HG02678 (cell line): ENCODE data around the gene HLA-DOB.

Source experiments
- ATAC-seq: cut with Tn5 transposase; IDR thresholded peaks from one replicate; pipeline ENCODE4 v1.9.1; 2021; ENCODE audit warnings: mild to moderate bottlenecking, moderate library complexity; ENCODE audit not compliant: unreplicated experiment

Gene HLA-DOB

GRCh38 chr6:32816746-32817204, at the start of gene HLA-DOB:
Gene HLA-DOB, minus strand, starts transcription at chr6:32817002. Its CDS starts 51 bp downstream, at chr6:32816951.
- peak; percentile 44 for ATAC-seq

GRCh38 chr6:32865724-32866443, 49.1 kb upstream of the HLA-DOB start:
- ATAC-seq: no peak

- no peak for ATAC-seq
Observed at GRCh38 chr6:32862725-32863124, 45.9 kb upstream of the HLA-DOB start.

GRCh38 chr6:32860674-32861073, 43.9 kb upstream of the HLA-DOB start:
- no peak for ATAC-seq

- no peak for ATAC-seq
Observed at GRCh38 chr6:32858194-32858593, 41.4 kb upstream of the HLA-DOB start.

DNA sequence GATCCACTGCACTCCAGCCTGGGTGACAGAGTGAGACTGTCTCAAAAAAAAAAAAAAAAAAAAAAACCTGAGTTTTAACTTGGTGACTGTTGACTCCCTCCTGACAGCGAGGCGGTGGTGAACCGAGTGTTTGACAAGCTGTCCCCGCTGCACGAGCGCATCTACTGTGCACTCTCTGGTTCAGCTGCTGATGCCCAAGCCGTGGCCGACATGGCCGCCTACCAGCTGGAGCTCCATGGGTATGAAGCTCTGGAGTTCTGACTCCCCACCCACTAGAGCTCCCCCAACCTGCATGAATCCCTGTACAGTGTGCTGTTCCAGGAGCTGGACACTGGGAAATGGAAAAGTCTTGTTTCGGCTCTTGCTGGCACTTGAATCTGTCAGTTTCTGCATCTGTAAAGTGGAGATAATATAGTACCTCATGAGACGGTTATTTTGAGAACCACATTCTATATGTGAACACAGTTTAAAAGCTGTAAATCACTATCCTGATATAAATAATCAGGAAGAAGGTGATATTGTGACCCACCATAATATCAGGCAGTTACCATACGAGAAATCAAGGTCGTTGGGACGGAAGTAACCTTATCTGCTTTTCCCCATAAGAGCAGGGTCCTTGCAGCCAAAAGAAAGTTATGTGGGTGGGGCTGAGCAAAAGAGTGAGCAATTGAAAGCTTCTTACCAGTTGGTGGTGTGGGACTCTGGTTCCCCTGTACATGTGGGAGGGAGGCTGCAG, 40.5 kb upstream of the HLA-DOB start:
- no peak for ATAC-seq

DNA sequence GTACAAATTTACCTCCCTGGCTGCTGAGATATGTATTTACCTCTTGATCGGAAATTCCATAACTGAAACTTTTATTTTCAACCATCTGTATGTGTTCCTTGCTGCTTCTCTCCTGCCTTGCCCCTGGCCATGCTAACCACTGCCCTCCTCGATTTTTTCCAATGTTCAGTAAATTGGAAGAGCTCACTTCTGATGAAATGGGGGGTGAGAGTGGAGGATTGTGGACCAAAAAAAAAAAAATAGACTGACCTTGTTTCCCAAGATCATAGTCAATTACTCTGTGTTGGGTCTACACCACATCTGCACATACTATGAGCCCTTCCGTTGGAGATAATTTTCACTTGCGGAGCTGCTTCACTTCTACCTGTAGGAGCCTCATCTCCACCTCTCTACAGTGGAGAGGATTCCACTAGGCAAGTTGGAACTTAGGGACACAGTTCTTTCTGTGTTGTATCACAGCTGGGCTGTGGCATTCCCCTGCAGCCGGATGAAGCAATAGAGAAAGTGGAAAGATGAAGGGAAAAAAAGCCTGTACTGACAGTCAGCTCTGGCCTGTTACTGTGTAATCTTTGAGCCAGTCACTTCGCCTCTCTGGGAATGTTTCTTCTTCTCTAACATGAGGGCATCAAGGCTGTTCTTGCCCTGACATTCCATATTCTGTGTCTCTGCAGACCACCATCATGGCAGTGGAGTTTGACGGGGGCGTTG, 38.8 kb upstream of the HLA-DOB start:
- ATAC-seq: no peak

- ATAC-seq: peak; percentile 11
Observed at GRCh38 chr6:32854376-32855178, 37.8 kb upstream of the HLA-DOB start.

- ATAC-seq: peak; percentile 76
Observed at GRCh38 chr6:32853541-32854375, 37.0 kb upstream of the HLA-DOB start, which contains the start of the genes PSMB9 and TAP1. Gene PSMB9, plus strand, starts transcription at chr6:32854192. Its CDS starts 38 bp downstream, at chr6:32854230. Gene TAP1, minus strand, starts transcription at chr6:32853704. Its CDS starts 68 bp downstream, at chr6:32853636.

DNA sequence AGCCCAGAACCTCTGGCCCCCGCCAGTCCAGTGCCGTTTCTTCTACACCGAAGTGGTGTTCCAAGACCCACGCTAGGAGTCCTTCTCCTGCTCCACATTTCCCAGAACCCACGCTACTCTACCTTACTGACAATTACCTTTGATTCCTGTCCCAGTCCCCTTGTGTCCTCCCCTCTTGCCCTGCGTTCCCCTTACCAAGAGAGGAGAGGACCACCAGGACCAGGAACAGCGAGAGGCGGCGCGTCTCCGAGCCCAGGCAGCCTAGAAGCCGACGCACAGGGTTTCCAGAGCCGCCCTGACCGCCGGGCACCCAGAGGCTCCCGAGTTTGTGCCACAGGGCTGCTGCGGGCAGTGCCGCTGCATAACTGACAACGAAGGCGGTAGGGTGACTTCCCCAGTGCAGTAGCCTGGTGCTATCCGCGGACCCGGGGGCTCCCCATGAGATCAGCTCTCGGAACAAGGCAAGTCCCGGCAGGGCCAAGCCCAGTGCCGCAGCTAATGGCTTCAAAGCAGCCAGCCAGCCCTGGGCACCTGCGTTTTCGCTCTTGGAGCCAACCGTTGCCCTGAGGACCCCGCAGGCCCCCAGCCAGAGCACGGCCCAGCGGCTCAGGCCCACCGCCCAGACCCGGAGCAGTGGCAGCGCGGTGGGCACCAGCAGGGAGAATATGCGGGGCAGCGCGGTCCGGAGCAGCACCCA, 36.2 kb upstream of the HLA-DOB start:
- ATAC-seq: peak; percentile 19

- no peak for ATAC-seq
Observed at GRCh38 chr6:32852018-32852843, 35.4 kb upstream of the HLA-DOB start.

GRCh38 chr6:32851025-32851424, 34.2 kb upstream of the HLA-DOB start:
- ATAC-seq: no peak

DNA sequence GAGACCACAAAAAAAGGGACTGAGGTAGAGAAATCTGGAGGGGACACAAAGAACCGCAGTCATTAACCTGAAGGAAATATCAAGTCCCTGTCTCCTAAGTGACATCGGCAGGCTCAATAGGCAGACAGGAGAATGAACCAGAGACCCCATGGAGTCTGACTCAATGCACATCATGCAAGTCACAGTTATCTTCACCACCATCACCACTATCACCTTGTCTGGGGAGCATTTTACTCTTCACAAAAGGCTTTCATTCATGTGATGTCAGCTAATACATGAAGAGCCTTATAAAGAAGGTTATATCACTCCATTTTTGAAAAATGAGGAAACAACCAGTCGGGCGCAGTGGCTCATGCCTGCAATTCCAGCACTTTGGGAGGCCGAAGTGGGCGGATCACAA, 32.3 kb upstream of the HLA-DOB start:
- no peak for ATAC-seq

DNA sequence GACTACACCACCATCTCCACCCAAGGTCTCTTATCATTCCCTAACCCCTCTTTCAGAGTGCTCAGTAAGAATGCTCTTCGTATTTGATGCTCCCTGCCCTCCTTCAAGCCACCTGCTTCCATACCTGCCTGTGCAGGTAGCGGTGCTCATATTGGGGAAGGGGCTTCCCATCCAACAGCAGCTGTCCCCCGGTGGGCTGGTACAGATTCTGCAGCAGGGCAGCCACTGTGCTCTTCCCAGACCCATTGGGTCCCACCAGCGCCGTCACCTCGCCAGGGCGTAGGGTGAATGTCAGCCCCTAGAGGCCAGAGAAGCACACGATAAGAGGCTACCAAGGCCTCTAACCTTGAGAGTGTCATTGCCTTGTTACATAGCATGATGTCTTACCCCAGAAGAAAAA, 31.0 kb upstream of the HLA-DOB start:
- no peak for ATAC-seq

DNA sequence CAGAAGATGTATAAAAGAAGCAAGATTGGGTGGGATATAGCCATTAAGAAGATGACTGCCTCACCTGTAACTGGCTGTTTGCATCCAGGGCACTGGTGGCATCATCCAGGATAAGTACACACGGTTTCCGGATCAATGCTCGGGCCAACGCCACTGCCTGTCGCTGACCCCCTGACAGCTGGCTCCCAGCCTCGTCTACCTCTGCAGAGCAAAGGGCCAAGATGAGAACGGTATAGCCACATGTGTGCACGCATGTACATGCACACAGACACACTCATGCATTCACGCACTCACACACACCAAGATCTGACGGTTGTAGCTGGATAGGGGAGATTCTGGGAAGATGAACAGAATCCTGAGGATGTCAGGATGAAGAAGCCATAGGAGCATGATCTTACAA, 30.2 kb upstream of the HLA-DOB start:
- ATAC-seq: no peak

DNA sequence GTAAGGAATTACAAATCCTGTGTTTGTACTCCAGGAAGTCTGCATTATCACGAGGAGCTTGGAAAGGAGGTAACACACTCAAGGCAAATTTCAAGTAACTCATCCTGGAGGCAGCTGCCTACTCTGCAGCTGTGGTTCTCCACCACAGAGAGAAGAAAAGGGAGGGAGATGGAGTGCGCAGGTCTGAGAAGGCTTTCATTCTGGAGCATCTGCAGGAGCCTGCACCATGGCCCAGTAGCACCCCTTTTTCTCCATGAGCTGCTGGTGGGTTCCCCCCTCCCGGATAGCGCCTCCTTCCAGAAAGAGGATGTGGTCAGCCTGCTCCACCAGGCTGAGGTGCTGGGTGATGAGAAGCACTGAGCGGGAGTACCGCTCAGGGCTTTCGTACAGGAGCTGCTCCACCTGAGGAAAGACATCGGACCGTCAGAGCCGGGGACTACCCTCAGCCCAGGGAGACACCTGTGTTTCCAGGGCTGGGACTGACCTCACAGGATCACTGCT, 28.6 kb upstream of the HLA-DOB start:
- ATAC-seq: no peak

GRCh38 chr6:32844839-32845383, 28.1 kb upstream of the HLA-DOB start:
- no peak for ATAC-seq
